Coronary artery (tissue), 2 donors: ENCODE measurements around the gene TRAF1.

Experiments
- DNase-seq: peaks from one replicate; pipeline ENCODE4 v3.0.0-alpha.2; 2017; ENCODE audit warnings: low spot score
- H3K27ac ChIP-seq, 2 donors: fragments of 200-600 bp; sonication (generic); one replicate each; pipeline ENCODE4 v1.5.1; 2016 to 2019
- H3K4me3 ChIP-seq: fragments of 200-600 bp; sonication (generic); 2 replicates; pipeline ENCODE4 v1.5.1; 2016; ENCODE audit warnings: mild to moderate bottlenecking, moderate library complexity
- TF ChIP-seq, protein P1 (sequence below): fragments of 200-600 bp; sonication (generic); IDR thresholded peaks from one replicate; pipeline ENCODE4 v1.5.1; 2019; ENCODE audit warnings: antibody characterized with exemption

TRAF1 gene

DNA sequence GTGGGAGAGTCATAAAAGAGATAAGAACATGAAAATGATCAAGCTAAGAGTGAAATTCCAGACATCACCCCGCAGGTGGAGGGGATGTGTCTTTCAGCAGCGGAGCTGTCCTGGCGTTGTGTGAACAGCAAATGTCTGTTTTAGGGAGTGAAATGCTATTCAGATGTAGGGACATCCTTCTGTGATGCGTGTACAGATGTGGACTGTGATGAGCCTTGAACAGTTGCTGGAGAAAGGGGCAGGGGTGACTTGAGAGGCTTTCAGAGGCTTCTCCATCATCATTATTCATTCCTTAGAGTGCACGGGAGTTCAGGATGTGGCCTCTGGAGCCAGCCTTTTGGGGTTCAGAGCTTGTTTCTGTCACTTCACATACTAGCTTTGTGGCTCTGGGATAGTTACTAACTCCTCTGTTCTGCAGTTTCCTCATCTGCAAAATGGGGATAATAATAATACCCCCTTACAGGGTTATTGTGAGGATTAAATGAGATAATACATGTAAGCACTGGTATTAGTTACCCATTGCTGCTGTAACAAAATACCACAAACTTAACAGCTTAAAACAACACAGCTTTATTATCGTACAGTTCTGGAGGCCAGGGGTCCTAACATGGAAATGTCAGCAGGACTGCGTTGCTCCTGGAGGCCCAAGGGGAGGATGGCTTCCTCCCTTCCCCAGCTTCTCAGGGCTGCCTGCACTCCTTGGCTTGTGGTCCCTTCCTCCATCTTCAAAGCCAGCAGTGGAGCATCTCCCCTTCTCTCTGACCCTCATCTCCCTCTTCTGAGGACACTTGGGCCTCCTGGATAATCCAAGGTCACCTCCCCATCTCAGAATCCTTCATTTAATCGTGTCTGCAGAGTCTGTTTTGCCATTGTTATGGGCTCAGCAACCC lies 9.4 kb downstream of the TRAF1 start:
- no peak overlapping the region for H3K4me3 ChIP-seq
- DNase-seq: no peak
- TF ChIP-seq, protein P1, sequence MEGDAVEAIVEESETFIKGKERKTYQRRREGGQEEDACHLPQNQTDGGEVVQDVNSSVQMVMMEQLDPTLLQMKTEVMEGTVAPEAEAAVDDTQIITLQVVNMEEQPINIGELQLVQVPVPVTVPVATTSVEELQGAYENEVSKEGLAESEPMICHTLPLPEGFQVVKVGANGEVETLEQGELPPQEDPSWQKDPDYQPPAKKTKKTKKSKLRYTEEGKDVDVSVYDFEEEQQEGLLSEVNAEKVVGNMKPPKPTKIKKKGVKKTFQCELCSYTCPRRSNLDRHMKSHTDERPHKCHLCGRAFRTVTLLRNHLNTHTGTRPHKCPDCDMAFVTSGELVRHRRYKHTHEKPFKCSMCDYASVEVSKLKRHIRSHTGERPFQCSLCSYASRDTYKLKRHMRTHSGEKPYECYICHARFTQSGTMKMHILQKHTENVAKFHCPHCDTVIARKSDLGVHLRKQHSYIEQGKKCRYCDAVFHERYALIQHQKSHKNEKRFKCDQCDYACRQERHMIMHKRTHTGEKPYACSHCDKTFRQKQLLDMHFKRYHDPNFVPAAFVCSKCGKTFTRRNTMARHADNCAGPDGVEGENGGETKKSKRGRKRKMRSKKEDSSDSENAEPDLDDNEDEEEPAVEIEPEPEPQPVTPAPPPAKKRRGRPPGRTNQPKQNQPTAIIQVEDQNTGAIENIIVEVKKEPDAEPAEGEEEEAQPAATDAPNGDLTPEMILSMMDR: no peak
- H3K27ac ChIP-seq: peak overlapping the region; percentile 86 to 87

DNA sequence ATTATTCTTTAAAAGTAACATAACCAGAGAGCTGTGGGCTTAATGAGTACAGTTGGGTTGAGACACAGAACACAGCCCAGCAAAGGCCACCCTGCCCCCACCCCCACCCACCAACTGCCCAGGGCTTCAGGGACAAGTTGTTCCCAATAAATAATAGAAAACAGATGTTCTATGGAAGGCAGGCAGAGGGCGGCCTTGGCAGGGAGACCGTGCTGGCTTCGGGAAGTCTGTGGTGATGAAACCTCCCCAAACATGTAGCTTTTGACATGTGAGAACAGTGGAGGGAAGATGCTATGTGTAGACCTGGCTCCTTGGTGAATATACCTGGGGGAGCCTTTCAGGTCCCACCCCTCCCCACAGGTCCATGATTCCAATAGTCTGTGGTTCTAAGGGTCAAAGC lies 10.0 kb downstream of the TRAF1 start:
- peak overlapping the region; percentile 86 to 87 for H3K27ac ChIP-seq
- no peak overlapping the region for H3K4me3 ChIP-seq
- TF ChIP-seq, protein P1: no peak
- peak; percentile 93 for DNase-seq

DNA sequence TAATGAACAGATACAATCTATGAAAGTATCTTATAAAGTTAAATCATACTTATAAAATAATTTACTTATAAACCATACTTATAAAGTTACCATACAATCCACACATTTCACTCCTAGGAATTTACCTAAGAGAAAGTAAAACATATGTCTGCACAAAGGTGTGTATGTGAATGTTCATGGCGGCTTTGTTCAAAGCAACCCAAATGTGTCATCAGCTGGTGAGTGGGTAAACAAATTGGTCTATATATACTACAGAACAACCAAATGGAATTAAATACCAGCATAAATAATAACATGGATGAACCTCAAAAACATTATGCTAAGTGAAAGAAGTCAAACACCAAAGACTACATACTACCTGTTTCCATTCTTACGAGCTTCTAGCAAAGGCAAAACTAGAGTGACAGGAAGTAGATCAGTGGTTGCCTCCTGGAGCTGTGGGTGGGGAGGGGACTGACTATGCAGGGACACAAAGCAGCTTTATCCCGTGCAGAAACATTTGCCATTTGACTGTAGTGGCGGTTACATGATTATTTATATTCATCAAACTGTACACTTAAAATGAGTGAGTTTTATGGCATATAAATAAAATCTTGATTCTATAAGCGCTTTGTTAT lies 10.6 kb downstream of the TRAF1 start:
- Histone ChIP-seq H3K4me3 (no peak overlapping the region), H3K27ac (peak overlapping the region; percentile 86 to 87)
- no peak for DNase-seq
- TF ChIP-seq, protein P1: no peak

DNA sequence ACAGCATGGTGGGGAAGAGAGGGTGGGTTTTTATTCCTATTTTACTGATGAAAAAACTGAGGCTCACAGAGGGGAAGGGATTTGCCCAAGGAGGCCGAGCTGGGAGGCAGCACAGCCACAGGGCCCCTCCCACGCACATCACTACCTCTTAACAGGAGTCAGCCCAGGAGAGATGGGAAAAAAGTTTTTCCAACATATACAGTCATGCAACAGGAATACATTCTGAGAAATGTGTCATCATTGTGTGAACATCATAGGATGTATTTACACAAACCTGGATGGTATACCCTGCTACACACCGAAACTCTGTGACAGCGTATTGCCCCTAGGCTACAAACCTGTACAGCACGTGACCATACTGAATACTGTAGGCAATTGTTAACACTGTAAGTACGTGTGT lies 11.6 kb downstream of the TRAF1 start:
- TF ChIP-seq, protein P1: no peak
- no peak for DNase-seq
- Histone ChIP-seq H3K27ac (peak overlapping the region; percentile 86 to 87), H3K4me3 (no peak overlapping the region)

DNA sequence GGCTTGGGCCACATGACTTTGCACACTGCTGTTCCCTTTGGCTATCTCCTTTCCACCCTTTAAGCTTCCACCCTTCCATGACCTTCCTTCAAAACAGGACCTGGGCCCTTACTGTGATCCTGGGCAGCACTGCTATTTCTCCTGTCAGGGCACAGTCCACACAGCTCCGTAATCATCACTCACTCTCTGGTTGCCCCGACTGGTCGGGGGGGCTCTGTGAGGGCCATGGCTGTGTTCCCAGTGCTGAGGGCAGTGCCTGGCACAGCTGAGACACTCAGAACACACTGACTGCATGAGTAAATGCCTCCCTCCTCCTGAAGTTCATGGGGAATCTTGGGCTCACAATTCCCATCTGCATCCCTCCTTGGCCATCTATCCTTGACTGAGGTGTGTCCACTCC lies 12.2 kb downstream of the TRAF1 start:
- H3K27ac ChIP-seq: peak overlapping the region; percentile 86 to 87
- H3K4me3 ChIP-seq: no peak overlapping the region
- no peak for DNase-seq
- TF ChIP-seq, protein P1: no peak

DNA sequence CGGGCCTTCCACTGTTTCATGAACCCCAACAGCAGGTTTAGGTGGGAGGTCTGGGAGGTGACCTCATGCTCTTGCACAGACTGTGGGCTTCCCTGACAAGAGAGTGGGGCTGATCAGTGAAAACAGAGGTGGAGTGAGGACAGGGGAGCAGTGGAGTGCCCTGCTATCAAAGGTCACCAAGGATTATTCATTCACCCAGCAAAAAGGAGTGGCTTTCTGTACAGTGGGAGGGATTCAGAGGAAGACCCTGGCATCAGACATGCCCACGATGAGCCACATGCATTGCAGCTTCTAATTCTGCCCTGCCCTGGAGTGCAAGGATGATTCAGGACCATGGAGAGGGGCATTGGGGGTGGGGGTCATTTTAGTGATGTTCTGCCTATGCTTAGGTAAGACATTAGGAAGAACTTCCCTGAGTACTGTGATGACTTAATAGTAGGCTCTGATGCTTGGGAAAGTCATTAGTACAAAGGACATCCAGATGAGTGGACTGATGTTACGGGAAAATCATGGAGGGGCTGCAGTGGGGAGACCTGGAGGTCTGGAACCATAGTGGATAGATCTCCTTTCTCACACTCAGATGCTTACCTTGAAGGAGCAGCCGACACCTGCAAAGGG lies 12.8 kb downstream of the TRAF1 start:
- H3K27ac ChIP-seq: peak overlapping the region; percentile 86 to 87
- DNase-seq: no peak
- no peak overlapping the region for H3K4me3 ChIP-seq
- TF ChIP-seq, protein P1: no peak
